H1 (cell line): Measurements from ENCODE around the gene CUEDC1. TPM values are rescaled to one million over a fixed set of nuclear protein-coding genes. Genes with fewer than 3 reads are reported as not detected.

Experiments
- CBX8 ChIP-seq: fragments of 300-800, 300-1000 bp; sonication (generic); IDR thresholded peaks from 2 replicates; pipeline ENCODE4 v1.7.1; 2016; ENCODE audit warnings: low read depth, low read length, borderline replicate concordance
- CHD2 ChIP-seq: IDR thresholded peaks from 2 replicates; pipeline ENCODE4 v1.6.1; 2012; ENCODE audit warnings: low read length, improper control_type of control experiment
- GTF2F1 ChIP-seq: IDR thresholded peaks from 2 replicates; pipeline ENCODE4 v1.6.1; 2012; ENCODE audit warnings: low read depth, low read length, improper control_type of control experiment, borderline replicate concordance
- HDAC2 ChIP-seq, 2 experiments: fragments of 300-600 bp in 1 of 2; sonication (generic) in 1 of 2; IDR thresholded peaks; 2 replicates each; pipeline ENCODE4 v1.6.1; 2011 to 2012; ENCODE audit warnings: low read depth in 2 of 2, low read length in 2 of 2, mild to moderate bottlenecking in 2 of 2, moderate library complexity in 2 of 2, borderline replicate concordance in 1 of 2, inconsistent platforms in 1 of 2
- KDM4A ChIP-seq: IDR thresholded peaks from one replicate; pipeline ENCODE4 v1.7.1; 2012; ENCODE audit warnings: low read depth, mild to moderate bottlenecking, moderate library complexity, low read length, inconsistent platforms; ENCODE audit not compliant: severe bottlenecking
- PHF8 ChIP-seq: fragments of 200-600 bp; sonication (generic); conservative IDR thresholded peaks from 2 replicates; pipeline ENCODE4 v1.7.1; 2012; ENCODE audit warnings: low read depth, mild to moderate bottlenecking, inconsistent platforms, low read length, moderate library complexity
- RNF2 ChIP-seq: fragments of 200-900, 300-1000 bp; sonication (generic); IDR thresholded peaks from 2 replicates; pipeline ENCODE4 v1.7.1; 2016; ENCODE audit warnings: borderline replicate concordance, low read depth, mild to moderate bottlenecking, antibody characterized with exemption, low read length; ENCODE audit not compliant: poor library complexity, severe bottlenecking; ENCODE audit errors: missing control alignments
- SRF ChIP-seq: IDR thresholded peaks from 2 replicates; pipeline ENCODE4 v1.6.1; 2011; ENCODE audit warnings: mild to moderate bottlenecking, low read depth, low read length, moderate library complexity
- TAF1 ChIP-seq: IDR thresholded peaks from 2 replicates; pipeline ENCODE4 v1.6.1; 2011; ENCODE audit warnings: mild to moderate bottlenecking, low read depth, low read length
- YY1 ChIP-seq: IDR thresholded peaks from 2 replicates; pipeline ENCODE4 v1.6.1; 2011; ENCODE audit warnings: low read depth, mild to moderate bottlenecking, low read length
- polyA plus RNA-seq, 7 experiments: library from polyadenylated mRNA; depleted of rRNA in 3 of 7; stranded (reverse) in 5 of 7; unstranded in 2 of 7; fragments of >200 nt in 5 of 7; fragments of 200-250 nt in 2 of 7; gene quantifications; 1 replicate in 5 of 7; 2 replicates in 1 of 7; 4 replicates in 1 of 7; pipeline versions ENCODE4 v1.2.1 to v1.2.3, GENCODE V29; 2011 to 2013; ENCODE audit warnings: missing spikeins in 2 of 7, mixed read lengths in 2 of 7
- total RNA-seq: library from RNA; stranded (reverse); fragmentation: NEBNext Ultra II Directional; extraction: Animal tissue kit (Norgen Biotek cat#: 25700); gene quantifications from 2 replicates; pipeline ENCODE4 v1.2.1, GENCODE V29; 2021

Gene CUEDC1
- total and polyA plus RNA-seq, 2 of the 8 experiments (the other 6 are each of a cell fraction or from before 2014, with no cell fraction given), result 4.0 to 10.7 TPM

GRCh38 chr17:57888311-57889216, 66.6 kb downstream of the CUEDC1 start (continued):
- TF ChIP-seq TAF1 (no peak), YY1 (no peak), GTF2F1 (no peak), RNF2 (no peak), PHF8 (no peak), CHD2 (no peak), HDAC2 (IDR thresholded peaks at IDR 0.05; ENCODE audit: borderline replicate concordance in 1 of 2, low read depth in 2 of 2, low read length in 2 of 2) (no peak), KDM4A (no peak), CBX8 (no peak), SRF (no peak)
